H9 (cell line): ENCODE measurements around the gene IL18BP. TPM values are rescaled to one million over a fixed set of nuclear protein-coding genes. Genes with fewer than 3 reads are reported as not detected.

ENCODE experiments used
- DNase-seq: peaks from one replicate; pipeline ENCODE4 v3.0.0-alpha.2; 2017
- H2AFZ ChIP-seq: one replicate; pipeline ENCODE4 v1.6.1; 2013; ENCODE audit warnings: mild to moderate bottlenecking, low read length, control low read depth, moderate library complexity
- H2AK5ac ChIP-seq: 2 replicates; pipeline ENCODE4 v1.6.1; 2013; ENCODE audit warnings: low read length, control low read depth, mixed read lengths; ENCODE audit not compliant: insufficient read length
- H2BK120ac ChIP-seq: one replicate; pipeline ENCODE4 v1.6.1; 2013; ENCODE audit warnings: low read depth, mild to moderate bottlenecking, low read length, control low read depth, inconsistent platforms; ENCODE audit not compliant: poor library complexity, severe bottlenecking
- H2BK12ac ChIP-seq: 2 replicates; pipeline ENCODE4 v1.6.1; 2013; ENCODE audit warnings: low read length, control low read depth, mixed read lengths, low read depth; ENCODE audit not compliant: insufficient read length
- H2BK15ac ChIP-seq: 2 replicates; pipeline ENCODE4 v1.6.1; 2013; ENCODE audit warnings: low read depth, low read length, control low read depth
- H2BK20ac ChIP-seq: one replicate; pipeline ENCODE4 v1.6.1; 2013; ENCODE audit warnings: low read depth, mild to moderate bottlenecking, low read length, control low read depth, inconsistent platforms; ENCODE audit not compliant: poor library complexity, severe bottlenecking
- H2BK5ac ChIP-seq: 2 replicates; pipeline ENCODE4 v1.6.1; 2013; ENCODE audit warnings: low read length, control low read depth, mixed read lengths; ENCODE audit not compliant: insufficient read length
- H3K14ac ChIP-seq: 2 replicates; pipeline ENCODE4 v1.6.1; 2013; ENCODE audit warnings: low read length, control low read depth; ENCODE audit not compliant: insufficient read depth
- H3K18ac ChIP-seq: 2 replicates; pipeline ENCODE4 v1.6.1; 2013; ENCODE audit warnings: low read depth, mild to moderate bottlenecking, mixed read lengths, low read length, control low read depth; ENCODE audit not compliant: insufficient read length
- H3K23ac ChIP-seq: 2 replicates; pipeline ENCODE4 v1.6.1; 2013; ENCODE audit warnings: low read length, control low read depth, mixed read lengths, low read depth; ENCODE audit not compliant: insufficient read length
- H3K23me2 ChIP-seq: 2 replicates; pipeline ENCODE4 v1.6.1; 2013; ENCODE audit warnings: low read depth, mild to moderate bottlenecking, mixed read lengths, low read length, control low read depth; ENCODE audit not compliant: insufficient read length, poor library complexity, severe bottlenecking
- H3K27ac ChIP-seq: 2 replicates; pipeline ENCODE4 v1.5.1; 2013; ENCODE audit warnings: low read length, control low read depth, mixed read lengths, low read depth; ENCODE audit not compliant: insufficient read length
- H3K27me3 ChIP-seq: 2 replicates; pipeline ENCODE4 v1.6.1; 2013; ENCODE audit warnings: low read length, control low read depth, inconsistent platforms; ENCODE audit not compliant: insufficient read depth
- H3K4ac ChIP-seq: 2 replicates; pipeline ENCODE4 v1.6.1; 2013; ENCODE audit warnings: low read depth, mild to moderate bottlenecking, control low read depth, inconsistent platforms, low read length, moderate library complexity
- H3K4me1 ChIP-seq: 2 replicates; pipeline ENCODE4 v1.6.1; 2013; ENCODE audit warnings: low read length, control low read depth, inconsistent platforms; ENCODE audit not compliant: insufficient read depth
- H3K4me2 ChIP-seq: 2 replicates; pipeline ENCODE4 v1.6.1; 2013; ENCODE audit warnings: low read length, control low read depth, mixed read lengths; ENCODE audit not compliant: insufficient read length, insufficient read depth
- H3K56ac ChIP-seq: 2 replicates; pipeline ENCODE4 v1.6.1; 2013; ENCODE audit warnings: low read depth, mild to moderate bottlenecking, mixed read lengths, low read length, control low read depth; ENCODE audit not compliant: insufficient read length
- H3K79me1 ChIP-seq: 2 replicates; pipeline ENCODE4 v1.6.1; 2013; ENCODE audit warnings: low read depth, mild to moderate bottlenecking, moderate library complexity, low read length, control low read depth, inconsistent platforms; ENCODE audit not compliant: insufficient read depth, poor library complexity, severe bottlenecking
- H3K79me2 ChIP-seq: 2 replicates; pipeline ENCODE4 v1.6.1; 2013; ENCODE audit warnings: low read length, control low read depth, inconsistent platforms; ENCODE audit not compliant: insufficient read depth
- H3K9ac ChIP-seq: 2 replicates; pipeline ENCODE4 v1.6.1; 2013; ENCODE audit warnings: low read length, control low read depth, mixed read lengths; ENCODE audit not compliant: insufficient read length; ENCODE audit errors: extremely low read depth
- H3K9me3 ChIP-seq: one replicate; pipeline ENCODE4 v1.6.1; 2013; ENCODE audit warnings: low read depth, low read length, inconsistent platforms; ENCODE audit not compliant: control insufficient read depth
- H3T11ph ChIP-seq: one replicate; pipeline ENCODE4 v1.6.1; 2013; ENCODE audit warnings: mild to moderate bottlenecking, low read length, control low read depth, inconsistent platforms
- H4K20me1 ChIP-seq: one replicate; pipeline ENCODE4 v1.6.1; 2013; ENCODE audit not compliant: control insufficient read depth, insufficient read length, insufficient read depth
- H4K5ac ChIP-seq: 2 replicates; pipeline ENCODE4 v1.6.1; 2013; ENCODE audit warnings: low read depth, mild to moderate bottlenecking, mixed read lengths, low read length, control low read depth; ENCODE audit not compliant: insufficient read length
- H4K8ac ChIP-seq: replicated peaks from 2 replicates; pipeline ENCODE4 v1.6.1; 2013; ENCODE audit warnings: low read length, control low read depth, mixed read lengths, low read depth; ENCODE audit not compliant: insufficient read length
- H4K91ac ChIP-seq: 2 replicates; pipeline ENCODE4 v1.6.1; 2013; ENCODE audit warnings: low read depth, mild to moderate bottlenecking, moderate library complexity, mixed read lengths, low read length, control low read depth; ENCODE audit not compliant: insufficient read length
- H3K27ac Mint-ChIP-seq, 3 experiments: 2 replicates in 2 of 3; 3 replicates in 1 of 3; pipeline ENCODE4 v1.8.0; 2020 to 2021; ENCODE audit warnings: mixed read lengths in 3 of 3, mild to moderate bottlenecking in 1 of 3, moderate library complexity in 1 of 3
- H3K27me3 Mint-ChIP-seq: 2 replicates; pipeline ENCODE4 v1.8.0; 2021; ENCODE audit warnings: low read depth, mild to moderate bottlenecking, moderate library complexity, mixed read lengths
- H3K36me3 Mint-ChIP-seq, 3 experiments: 2 replicates in 2 of 3; 3 replicates in 1 of 3; pipeline ENCODE4 v1.8.0; 2020 to 2021; ENCODE audit warnings: low read depth in 3 of 3, mixed read lengths in 3 of 3; ENCODE audit not compliant: insufficient read depth in 1 of 3
- H3K4me1 Mint-ChIP-seq, 2 experiments: 2 replicates each; pipeline ENCODE4 v1.8.0; 2020; ENCODE audit warnings: mixed read lengths in 2 of 2
- H3K4me3 Mint-ChIP-seq, 2 experiments: 2 replicates in 1 of 2; 3 replicates in 1 of 2; pipeline ENCODE4 v1.8.0; 2020 to 2021; ENCODE audit warnings: mild to moderate bottlenecking in 2 of 2, mixed read lengths in 2 of 2, moderate library complexity in 1 of 2
- H3K9me3 Mint-ChIP-seq, 2 experiments: 2 replicates in 1 of 2; 3 replicates in 1 of 2; pipeline ENCODE4 v1.8.0; 2020; ENCODE audit warnings: mild to moderate bottlenecking in 2 of 2, mixed read lengths in 2 of 2, moderate library complexity in 1 of 2
- WGBS: extraction: QIAGEN DNeasy Blood & Tissue Kit; methylation state at CpG from one replicate; pipeline ENCODE4 v1.1.7; 2013; ENCODE audit warnings: missing lambda C conversion rate, low lambda C conversion rate, mixed read lengths; ENCODE audit not compliant: insufficient read length; ENCODE audit errors: extremely low coverage; 5-methylcytosine and 5-hydroxymethylcytosine counted together
- total RNA-seq: library from RNA; stranded (reverse); gene quantifications from 2 replicates; pipeline ENCODE4 v1.2.1, GENCODE V29; 2021
- TF ChIP-seq, protein P1 (sequence below): fragments of 200-600 bp; sonication (generic); conservative IDR thresholded peaks from 3 replicates; pipeline ENCODE4 v1.8.0; 2021; ENCODE audit warnings: antibody characterized with exemption, mild to moderate bottlenecking

IL18BP gene
- total RNA-seq, 1 experiment from 2014 or later = 10.2 TPM

DNA sequence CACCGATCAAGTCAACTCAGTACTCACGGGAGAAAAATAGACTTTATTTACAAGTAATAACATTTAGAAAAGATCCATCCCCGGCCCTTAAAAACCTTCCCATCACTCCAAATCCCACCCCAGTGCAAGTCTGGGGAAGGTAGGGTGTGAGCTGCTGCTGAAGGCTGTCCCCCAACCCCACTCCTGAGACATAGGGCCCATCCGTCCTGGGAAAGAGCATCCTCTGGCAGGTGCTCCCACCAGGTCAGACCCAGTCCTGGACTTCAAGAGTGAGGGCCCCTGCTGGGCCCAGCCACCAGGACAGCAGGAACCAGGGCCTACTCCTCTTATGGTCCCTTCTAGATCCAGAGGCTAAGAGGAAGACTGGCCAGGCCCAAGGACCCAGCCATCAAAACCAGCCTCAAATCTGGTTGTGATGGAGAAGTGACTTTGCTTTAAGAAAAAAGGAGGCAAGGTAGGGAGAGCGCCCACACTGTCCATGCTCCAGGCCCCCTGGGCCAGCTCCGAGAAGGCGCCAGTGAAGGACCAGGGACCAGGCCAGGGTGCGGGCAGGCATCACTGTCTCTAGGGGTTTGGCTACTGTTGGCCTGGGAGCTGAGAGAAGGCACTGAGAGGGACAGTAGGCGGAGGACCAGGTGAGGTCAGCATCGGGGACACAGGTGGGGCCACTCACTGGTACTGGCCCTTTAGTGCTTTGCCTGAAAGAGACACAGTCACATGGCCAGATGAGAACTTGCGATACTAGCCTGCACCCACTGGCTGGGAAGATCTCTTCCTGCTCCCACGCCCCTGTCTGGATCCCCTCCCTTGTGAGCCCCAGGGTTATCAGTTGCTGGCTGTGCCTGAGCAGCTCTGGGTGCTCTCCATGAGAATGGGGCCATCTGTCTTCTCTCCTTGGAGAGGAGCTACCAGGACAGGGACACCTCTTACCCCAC is 4.4 kb downstream of the IL18BP start:
- H3T11ph ChIP-seq = no peak overlapping the region
- Mint-ChIP-seq H3K9me3 (no peaks in the 10 kb centered on the region), H3K36me3 (peaks cover 46 to 79% (median 67%) of the 10 kb centered on the region in 3 experiments; a peak in 6 of 7 replicates), H3K4me3 (no peak overlapping the region), H3K27ac (peak overlapping the region in 1 of 3 experiments; percentile 88; a peak in 2 of 7 replicates), H3K27me3 (peaks cover 9% of the 10 kb centered on the region; the same call in 1 of the 2 replicates), H3K4me1 (peaks cover 0 to 7% of the 10 kb centered on the region in 2 experiments; a peak in 1 of 4 replicates)
- H4K8ac ChIP-seq = no peak overlapping the region
- H2AK5ac ChIP-seq = no peak overlapping the region
- H3K18ac ChIP-seq = no peak overlapping the region
- no peaks in the 10 kb centered on the region for H3K4me1 ChIP-seq
- peak; percentile 24 for DNase-seq
- H4K20me1 ChIP-seq = peaks cover 2% of the 10 kb centered on the region
- H3K9ac ChIP-seq = no peak overlapping the region
- no peak overlapping the region for H3K23ac ChIP-seq
- no peak overlapping the region for H3K14ac ChIP-seq
- H4K91ac ChIP-seq = no peak overlapping the region
- no peak overlapping the region for H2AFZ ChIP-seq
- no CpG with 5 or more reads among the region's 12 CpGs for WGBS
- H3K27me3 ChIP-seq = no peaks in the 10 kb centered on the region
- no peak overlapping the region for H2BK5ac ChIP-seq
- no peaks in the 10 kb centered on the region for H3K79me2 ChIP-seq
- no peak overlapping the region for H3K4me2 ChIP-seq
- no peak overlapping the region for H3K56ac ChIP-seq
- no peak overlapping the region for H4K5ac ChIP-seq
- no peaks in the 10 kb centered on the region for H3K79me1 ChIP-seq
- no peaks in the 10 kb centered on the region for H3K9me3 ChIP-seq
- H2BK120ac ChIP-seq = no peak overlapping the region
- H2BK12ac ChIP-seq = no peak overlapping the region
- no peaks in the 10 kb centered on the region for H3K23me2 ChIP-seq
- no peak overlapping the region for H3K27ac ChIP-seq
- H3K4ac ChIP-seq = no peak overlapping the region
- TF ChIP-seq, protein P1, sequence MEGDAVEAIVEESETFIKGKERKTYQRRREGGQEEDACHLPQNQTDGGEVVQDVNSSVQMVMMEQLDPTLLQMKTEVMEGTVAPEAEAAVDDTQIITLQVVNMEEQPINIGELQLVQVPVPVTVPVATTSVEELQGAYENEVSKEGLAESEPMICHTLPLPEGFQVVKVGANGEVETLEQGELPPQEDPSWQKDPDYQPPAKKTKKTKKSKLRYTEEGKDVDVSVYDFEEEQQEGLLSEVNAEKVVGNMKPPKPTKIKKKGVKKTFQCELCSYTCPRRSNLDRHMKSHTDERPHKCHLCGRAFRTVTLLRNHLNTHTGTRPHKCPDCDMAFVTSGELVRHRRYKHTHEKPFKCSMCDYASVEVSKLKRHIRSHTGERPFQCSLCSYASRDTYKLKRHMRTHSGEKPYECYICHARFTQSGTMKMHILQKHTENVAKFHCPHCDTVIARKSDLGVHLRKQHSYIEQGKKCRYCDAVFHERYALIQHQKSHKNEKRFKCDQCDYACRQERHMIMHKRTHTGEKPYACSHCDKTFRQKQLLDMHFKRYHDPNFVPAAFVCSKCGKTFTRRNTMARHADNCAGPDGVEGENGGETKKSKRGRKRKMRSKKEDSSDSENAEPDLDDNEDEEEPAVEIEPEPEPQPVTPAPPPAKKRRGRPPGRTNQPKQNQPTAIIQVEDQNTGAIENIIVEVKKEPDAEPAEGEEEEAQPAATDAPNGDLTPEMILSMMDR = no peak
- no peak overlapping the region for H2BK20ac ChIP-seq
- H2BK15ac ChIP-seq = no peak overlapping the region
